ENCODE data around the gene OPTC.

The OPTC gene

GRCh38 chr1:203476216-203476814 lies 17.6 kb upstream of the OPTC start:
- Histone ChIP-seq H3K27ac (ENCODE audit: low read length) (no peak overlapping the region), H3K9me3 (ENCODE audit: control insufficient read depth, insufficient read depth, low read length) (no peaks in the 10 kb centered on the region), H3K4me1 (ENCODE audit: control insufficient read depth, insufficient read depth, low read length) (peaks cover 10% of the 10 kb centered on the region; the same call in 1 of the 2 replicates), H3K27me3 (ENCODE audit: control insufficient read depth, insufficient read depth, low read length) (no peaks in the 10 kb centered on the region), H3K36me3 (ENCODE audit: control insufficient read depth, insufficient read depth, low read length) (no peaks in the 10 kb centered on the region), H3K4me3 (ENCODE audit: low read length) (no peak overlapping the region)
- no CpG with 5 or more reads among the region's 9 CpGs for WGBS (ENCODE audit: insufficient coverage, insufficient read length)
- no peak for DNase-seq (ENCODE audit: low read depth, low spot score)

GRCh38 chr1:203477748-203478147 lies 16.2 kb upstream of the OPTC start:
- no CpG with 5 or more reads among the region's 3 CpGs for WGBS (ENCODE audit: insufficient coverage, insufficient read length)
- no peak for DNase-seq (ENCODE audit: low read depth, low spot score)
- Histone ChIP-seq H3K36me3 (ENCODE audit: control insufficient read depth, insufficient read depth, low read length) (no peaks in the 10 kb centered on the region), H3K4me3 (ENCODE audit: low read length) (no peak overlapping the region), H3K9me3 (ENCODE audit: control insufficient read depth, insufficient read depth, low read length) (no peaks in the 10 kb centered on the region), H3K27me3 (ENCODE audit: control insufficient read depth, insufficient read depth, low read length) (no peaks in the 10 kb centered on the region), H3K27ac (ENCODE audit: low read length) (no peak overlapping the region), H3K4me1 (ENCODE audit: control insufficient read depth, insufficient read depth, low read length) (peaks cover 10% of the 10 kb centered on the region; the same call in 1 of the 2 replicates)

- no peak overlapping the region for H3K4me3 ChIP-seq (ENCODE audit: low read length)
- no peak overlapping the region for H3K27ac ChIP-seq (ENCODE audit: low read length)
- no peaks in the 10 kb centered on the region for H3K27me3 ChIP-seq (ENCODE audit: control insufficient read depth, insufficient read depth, low read length)
- H3K9me3 ChIP-seq (ENCODE audit: control insufficient read depth, insufficient read depth, low read length): no peaks in the 10 kb centered on the region
- peaks cover 10% of the 10 kb centered on the region; the same call in 1 of the 2 replicates for H3K4me1 ChIP-seq (ENCODE audit: control insufficient read depth, insufficient read depth, low read length)
- DNase-seq (ENCODE audit: low read depth, low spot score): no peak
- no peaks in the 10 kb centered on the region for H3K36me3 ChIP-seq (ENCODE audit: control insufficient read depth, insufficient read depth, low read length)
- no CpG with 5 or more reads among the region's 3 CpGs for WGBS (ENCODE audit: insufficient coverage, insufficient read length)
These were observed 15.7 kb upstream of the OPTC start for GRCh38 chr1:203478231-203478630.

GRCh38 chr1:203478986-203479385 lies 15.0 kb upstream of the OPTC start:
- no peaks in the 10 kb centered on the region for H3K9me3 ChIP-seq (ENCODE audit: control insufficient read depth, insufficient read depth, low read length)
- H3K36me3 ChIP-seq (ENCODE audit: control insufficient read depth, insufficient read depth, low read length): no peaks in the 10 kb centered on the region
- H3K4me1 ChIP-seq (ENCODE audit: control insufficient read depth, insufficient read depth, low read length): peaks cover 10% of the 10 kb centered on the region; the same call in 1 of the 2 replicates
- H3K4me3 ChIP-seq (ENCODE audit: low read length): no peak overlapping the region
- no peak for DNase-seq (ENCODE audit: low read depth, low spot score)
- H3K27me3 ChIP-seq (ENCODE audit: control insufficient read depth, insufficient read depth, low read length): no peaks in the 10 kb centered on the region
- no CpG with 5 or more reads among the region's 5 CpGs for WGBS (ENCODE audit: insufficient coverage, insufficient read length)
- H3K27ac ChIP-seq (ENCODE audit: low read length): no peak overlapping the region

- Histone ChIP-seq H3K36me3 (ENCODE audit: control insufficient read depth, insufficient read depth, low read length) (no peaks in the 10 kb centered on the region), H3K27me3 (ENCODE audit: control insufficient read depth, insufficient read depth, low read length) (no peaks in the 10 kb centered on the region), H3K9me3 (ENCODE audit: control insufficient read depth, insufficient read depth, low read length) (no peaks in the 10 kb centered on the region), H3K4me3 (ENCODE audit: low read length) (no peak overlapping the region), H3K27ac (ENCODE audit: low read length) (no peak overlapping the region), H3K4me1 (ENCODE audit: control insufficient read depth, insufficient read depth, low read length) (peaks cover 10% of the 10 kb centered on the region; the same call in 1 of the 2 replicates)
- DNase-seq (ENCODE audit: low read depth, low spot score): no peak
- WGBS (ENCODE audit: insufficient coverage, insufficient read length): no CpG with 5 or more reads among the region's 2 CpGs
These were observed 14.3 kb upstream of the OPTC start for GRCh38 chr1:203479646-203480045.

GRCh38 chr1:203480084-203480483 lies 13.9 kb upstream of the OPTC start:
- H3K36me3 ChIP-seq (ENCODE audit: control insufficient read depth, insufficient read depth, low read length): no peaks in the 10 kb centered on the region
- H3K27ac ChIP-seq (ENCODE audit: low read length): no peak overlapping the region
- H3K4me3 ChIP-seq (ENCODE audit: low read length): no peak overlapping the region
- H3K27me3 ChIP-seq (ENCODE audit: control insufficient read depth, insufficient read depth, low read length): no peaks in the 10 kb centered on the region
- peaks cover 8% of the 10 kb centered on the region; the same call in 1 of the 2 replicates for H3K4me1 ChIP-seq (ENCODE audit: control insufficient read depth, insufficient read depth, low read length)
- WGBS (ENCODE audit: insufficient coverage, insufficient read length): no CpG with 5 or more reads among the region's 2 CpGs
- DNase-seq (ENCODE audit: low read depth, low spot score): no peak
- no peaks in the 10 kb centered on the region for H3K9me3 ChIP-seq (ENCODE audit: control insufficient read depth, insufficient read depth, low read length)

GRCh38 chr1:203480525-203481084 lies 13.3 kb upstream of the OPTC start:
- Histone ChIP-seq H3K27me3 (ENCODE audit: control insufficient read depth, insufficient read depth, low read length) (no peaks in the 10 kb centered on the region), H3K9me3 (ENCODE audit: control insufficient read depth, insufficient read depth, low read length) (no peaks in the 10 kb centered on the region), H3K4me3 (ENCODE audit: low read length) (no peak overlapping the region), H3K27ac (ENCODE audit: low read length) (no peak overlapping the region), H3K36me3 (ENCODE audit: control insufficient read depth, insufficient read depth, low read length) (no peaks in the 10 kb centered on the region), H3K4me1 (ENCODE audit: control insufficient read depth, insufficient read depth, low read length) (peaks cover 7% of the 10 kb centered on the region; the same call in 1 of the 2 replicates)
- no CpG with 5 or more reads among the region's 6 CpGs for WGBS (ENCODE audit: insufficient coverage, insufficient read length)
- no peak for DNase-seq (ENCODE audit: low read depth, low spot score)

- no peaks in the 10 kb centered on the region for H3K36me3 ChIP-seq (ENCODE audit: control insufficient read depth, insufficient read depth, low read length)
- no peak for DNase-seq (ENCODE audit: low read depth, low spot score)
- no peaks in the 10 kb centered on the region for H3K9me3 ChIP-seq (ENCODE audit: control insufficient read depth, insufficient read depth, low read length)
- H3K4me1 ChIP-seq (ENCODE audit: control insufficient read depth, insufficient read depth, low read length): peaks cover 5% of the 10 kb centered on the region; the same call in 1 of the 2 replicates
- H3K4me3 ChIP-seq (ENCODE audit: low read length): no peak overlapping the region
- no peaks in the 10 kb centered on the region for H3K27me3 ChIP-seq (ENCODE audit: control insufficient read depth, insufficient read depth, low read length)
- H3K27ac ChIP-seq (ENCODE audit: low read length): no peak overlapping the region
- WGBS (ENCODE audit: insufficient coverage, insufficient read length): no CpG with 5 or more reads among the region's 1 CpG
These were observed 12.8 kb upstream of the OPTC start for GRCh38 chr1:203481196-203481595.

GRCh38 chr1:203486618-203487370 lies 7.2 kb upstream of the OPTC start:
- H3K4me1 ChIP-seq (ENCODE audit: control insufficient read depth, insufficient read depth, low read length): peaks cover 2% of the 10 kb centered on the region; the same call in 1 of the 2 replicates
- H3K27ac ChIP-seq (ENCODE audit: low read length): no peak overlapping the region
- H3K4me3 ChIP-seq (ENCODE audit: low read length): peak overlapping the region; percentile 43; the same call in 1 of the 2 replicates
- no peaks in the 10 kb centered on the region for H3K27me3 ChIP-seq (ENCODE audit: control insufficient read depth, insufficient read depth, low read length)
- WGBS (ENCODE audit: insufficient coverage, insufficient read length): no CpG with 5 or more reads among the region's 28 CpGs
- H3K9me3 ChIP-seq (ENCODE audit: control insufficient read depth, insufficient read depth, low read length): no peaks in the 10 kb centered on the region
- DNase-seq (ENCODE audit: low read depth, low spot score): no peak
- no peaks in the 10 kb centered on the region for H3K36me3 ChIP-seq (ENCODE audit: control insufficient read depth, insufficient read depth, low read length)

- no CpG with 5 or more reads among the region's 7 CpGs for WGBS (ENCODE audit: insufficient coverage, insufficient read length)
- Histone ChIP-seq H3K4me1 (ENCODE audit: control insufficient read depth, insufficient read depth, low read length) (peaks cover 4% of the 10 kb centered on the region; the same call in 1 of the 2 replicates), H3K36me3 (ENCODE audit: control insufficient read depth, insufficient read depth, low read length) (no peaks in the 10 kb centered on the region), H3K9me3 (ENCODE audit: control insufficient read depth, insufficient read depth, low read length) (no peaks in the 10 kb centered on the region), H3K4me3 (ENCODE audit: low read length) (no peak overlapping the region), H3K27me3 (ENCODE audit: control insufficient read depth, insufficient read depth, low read length) (no peaks in the 10 kb centered on the region), H3K27ac (ENCODE audit: low read length) (no peak overlapping the region)
- no peak for DNase-seq (ENCODE audit: low read depth, low spot score)
These were observed 5.4 kb upstream of the OPTC start for GRCh38 chr1:203488539-203488938.
